Nephron progenitor cell (in vitro differentiated cells): ENCODE data around the gene CNFN.

Source experiments
- DNase-seq: peaks from one replicate; pipeline ENCODE4 v3.0.0; 2021
- H3K27ac Mint-ChIP-seq: 2 replicates; pipeline ENCODE4 v1.8.0; 2021; ENCODE audit warnings: mild to moderate bottlenecking, moderate library complexity, mixed read lengths
- H3K27me3 Mint-ChIP-seq: 2 replicates; pipeline ENCODE4 v1.8.0; 2021; ENCODE audit warnings: mild to moderate bottlenecking, low read depth, mixed read lengths; ENCODE audit not compliant: poor library complexity
- H3K36me3 Mint-ChIP-seq: 2 replicates; pipeline ENCODE4 v1.8.0; 2021; ENCODE audit warnings: low read depth, mixed read lengths
- H3K4me1 Mint-ChIP-seq: 2 replicates; pipeline ENCODE4 v1.8.0; 2021; ENCODE audit warnings: mixed read lengths
- H3K4me3 Mint-ChIP-seq: 2 replicates; pipeline ENCODE4 v1.8.0; 2021; ENCODE audit warnings: mild to moderate bottlenecking, moderate library complexity, mixed read lengths
- H3K9me3 Mint-ChIP-seq: 2 replicates; pipeline ENCODE4 v1.8.0; 2021; ENCODE audit warnings: mild to moderate bottlenecking, moderate library complexity, mixed read lengths
- TF ChIP-seq, protein P1 (sequence below): fragments of 200-600 bp; sonication (generic); IDR thresholded peaks from 2 replicates; pipeline ENCODE4 v1.5.0; 2021; ENCODE audit warnings: antibody characterized with exemption

The CNFN gene

DNA sequence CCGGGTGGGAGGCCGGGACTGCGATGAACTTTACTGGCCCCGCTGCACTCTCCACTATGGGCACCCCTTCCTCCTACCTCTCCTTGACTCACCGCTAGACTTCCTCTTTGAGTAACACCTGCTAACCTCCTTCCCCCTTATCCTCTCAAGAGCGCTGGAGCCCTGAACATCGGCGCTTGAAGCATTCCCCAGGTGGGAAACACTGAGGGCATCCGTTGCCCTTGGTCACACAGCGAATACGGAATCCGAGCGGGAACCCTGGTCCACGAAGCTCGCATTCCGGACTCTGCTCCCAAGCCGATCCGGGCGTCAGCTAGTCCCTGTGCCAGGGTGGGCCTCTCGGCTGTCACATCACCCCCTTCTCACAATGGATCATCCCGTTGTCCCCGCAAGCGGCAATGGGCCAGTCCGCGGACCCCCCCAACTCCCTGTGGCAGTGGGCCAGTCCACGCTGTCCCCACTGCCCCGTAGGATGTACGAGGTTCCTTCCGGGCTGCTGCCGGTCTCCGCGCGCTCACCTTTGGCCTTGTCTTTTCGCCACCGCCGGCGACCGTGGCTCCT is 32.9 kb upstream of the CNFN start:
- peak; percentile 72 for DNase-seq
- peaks cover 30% of the 10 kb centered on the region for H3K27me3 Mint-ChIP-seq
- peaks cover 4% of the 10 kb centered on the region for H3K9me3 Mint-ChIP-seq
- H3K27ac Mint-ChIP-seq: peak overlapping the region; percentile 89
- H3K36me3 Mint-ChIP-seq: peaks cover 13% of the 10 kb centered on the region
- TF ChIP-seq, protein P1, sequence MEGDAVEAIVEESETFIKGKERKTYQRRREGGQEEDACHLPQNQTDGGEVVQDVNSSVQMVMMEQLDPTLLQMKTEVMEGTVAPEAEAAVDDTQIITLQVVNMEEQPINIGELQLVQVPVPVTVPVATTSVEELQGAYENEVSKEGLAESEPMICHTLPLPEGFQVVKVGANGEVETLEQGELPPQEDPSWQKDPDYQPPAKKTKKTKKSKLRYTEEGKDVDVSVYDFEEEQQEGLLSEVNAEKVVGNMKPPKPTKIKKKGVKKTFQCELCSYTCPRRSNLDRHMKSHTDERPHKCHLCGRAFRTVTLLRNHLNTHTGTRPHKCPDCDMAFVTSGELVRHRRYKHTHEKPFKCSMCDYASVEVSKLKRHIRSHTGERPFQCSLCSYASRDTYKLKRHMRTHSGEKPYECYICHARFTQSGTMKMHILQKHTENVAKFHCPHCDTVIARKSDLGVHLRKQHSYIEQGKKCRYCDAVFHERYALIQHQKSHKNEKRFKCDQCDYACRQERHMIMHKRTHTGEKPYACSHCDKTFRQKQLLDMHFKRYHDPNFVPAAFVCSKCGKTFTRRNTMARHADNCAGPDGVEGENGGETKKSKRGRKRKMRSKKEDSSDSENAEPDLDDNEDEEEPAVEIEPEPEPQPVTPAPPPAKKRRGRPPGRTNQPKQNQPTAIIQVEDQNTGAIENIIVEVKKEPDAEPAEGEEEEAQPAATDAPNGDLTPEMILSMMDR: no peak
- H3K4me3 Mint-ChIP-seq: peak overlapping the region; percentile 88
- peaks cover 48% of the 10 kb centered on the region for H3K4me1 Mint-ChIP-seq

DNA sequence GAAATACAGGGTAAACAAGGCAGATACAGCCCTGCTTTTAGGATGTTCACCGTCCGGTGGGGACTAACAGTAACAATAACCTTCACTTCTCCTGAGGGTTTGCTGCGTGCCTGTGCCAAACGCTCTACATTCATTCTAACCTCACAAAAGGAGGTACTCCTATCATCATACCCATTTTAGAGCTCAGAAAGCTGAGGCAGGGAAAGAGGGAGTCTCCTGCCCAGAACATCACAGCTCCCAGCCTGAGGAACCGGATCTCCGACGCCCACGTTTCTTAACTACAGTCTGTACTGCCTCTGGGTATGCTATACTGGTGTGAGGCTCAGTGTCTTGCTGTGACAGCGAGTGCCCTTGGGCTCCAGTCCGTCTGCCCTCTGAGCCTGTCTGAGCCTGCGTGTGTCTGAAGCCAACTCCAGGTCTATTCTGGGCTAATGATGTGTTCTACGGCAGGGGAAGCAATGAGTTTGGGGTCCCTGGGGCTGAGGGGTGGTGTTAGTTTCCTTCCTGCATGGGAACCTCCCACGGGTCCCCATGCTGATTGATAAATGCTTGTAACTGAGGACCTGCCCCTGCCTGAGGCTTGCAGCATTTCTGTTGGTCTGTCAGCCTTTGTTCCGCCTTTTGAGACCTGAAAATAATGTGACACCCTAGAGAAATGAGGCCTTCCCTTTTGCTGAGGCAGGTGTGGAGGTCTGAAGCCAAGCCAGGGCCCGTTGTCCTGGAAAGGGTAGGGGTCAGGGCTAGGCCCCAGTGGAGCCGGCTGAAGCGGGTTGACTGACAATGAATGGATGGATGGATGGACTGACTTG is 32.2 kb upstream of the CNFN start:
- peak overlapping the region; percentile 88 for H3K4me3 Mint-ChIP-seq
- no peak for DNase-seq
- H3K9me3 Mint-ChIP-seq: peaks cover 4% of the 10 kb centered on the region
- H3K36me3 Mint-ChIP-seq: peaks cover 13% of the 10 kb centered on the region
- H3K27me3 Mint-ChIP-seq: peaks cover 30% of the 10 kb centered on the region
- peak overlapping the region; percentile 73 for H3K27ac Mint-ChIP-seq
- TF ChIP-seq, protein P1: no peak
- H3K4me1 Mint-ChIP-seq: peaks cover 45% of the 10 kb centered on the region

DNA sequence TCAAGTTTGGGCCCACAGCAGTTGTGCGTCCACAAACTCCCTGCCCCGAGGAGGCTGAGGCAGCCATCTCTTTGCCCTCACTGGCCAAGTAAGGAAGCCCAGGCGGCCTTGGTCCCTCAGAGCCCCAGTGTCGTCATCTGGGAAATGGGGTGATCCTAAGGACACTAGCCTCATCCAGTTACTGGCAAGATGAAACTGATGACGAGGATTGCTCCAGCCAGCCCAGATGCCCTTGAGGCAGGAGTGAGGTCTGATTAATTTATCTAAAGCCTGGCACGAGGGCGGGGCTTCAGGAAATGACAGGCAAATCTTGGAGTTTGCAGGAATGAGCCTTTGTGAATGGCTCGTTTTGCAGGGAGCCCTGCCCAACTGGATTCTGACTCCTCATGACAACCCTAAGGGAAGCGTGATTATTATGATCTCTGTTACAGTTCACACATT is 31.5 kb upstream of the CNFN start:
- H3K36me3 Mint-ChIP-seq: peaks cover 13% of the 10 kb centered on the region
- TF ChIP-seq, protein P1: no peak
- H3K9me3 Mint-ChIP-seq: peaks cover 4% of the 10 kb centered on the region
- no peak overlapping the region for H3K27ac Mint-ChIP-seq
- H3K4me3 Mint-ChIP-seq: peak overlapping the region; percentile 88
- peaks cover 38% of the 10 kb centered on the region for H3K4me1 Mint-ChIP-seq
- H3K27me3 Mint-ChIP-seq: peaks cover 29% of the 10 kb centered on the region
- no peak for DNase-seq

DNA sequence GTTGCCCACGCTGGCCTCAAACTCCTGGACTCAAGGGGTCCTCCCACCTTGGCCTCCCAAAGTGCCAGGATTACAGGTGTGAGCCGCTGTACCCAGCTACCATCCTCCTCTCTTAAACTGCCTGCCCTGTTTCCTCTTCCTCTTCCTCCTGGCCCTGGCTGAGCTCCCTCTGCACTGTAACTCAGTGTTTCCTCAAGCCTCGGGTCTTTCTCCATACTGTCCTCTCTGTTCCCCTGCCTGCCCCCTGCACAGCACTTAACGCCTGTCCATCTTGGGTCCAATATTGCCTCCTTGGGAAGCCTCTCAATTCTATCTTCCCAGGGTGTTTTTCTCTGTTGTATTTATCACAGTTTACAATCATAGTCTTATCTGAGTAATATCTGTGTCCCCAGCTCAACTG is 31.0 kb upstream of the CNFN start:
- Mint-ChIP-seq H3K27ac (peak overlapping the region; percentile 80), H3K4me1 (peaks cover 36% of the 10 kb centered on the region), H3K27me3 (peaks cover 23% of the 10 kb centered on the region), H3K9me3 (peaks cover 4% of the 10 kb centered on the region), H3K36me3 (peaks cover 18% of the 10 kb centered on the region), H3K4me3 (no peak overlapping the region)
- TF ChIP-seq, protein P1: no peak
- no peak for DNase-seq

DNA sequence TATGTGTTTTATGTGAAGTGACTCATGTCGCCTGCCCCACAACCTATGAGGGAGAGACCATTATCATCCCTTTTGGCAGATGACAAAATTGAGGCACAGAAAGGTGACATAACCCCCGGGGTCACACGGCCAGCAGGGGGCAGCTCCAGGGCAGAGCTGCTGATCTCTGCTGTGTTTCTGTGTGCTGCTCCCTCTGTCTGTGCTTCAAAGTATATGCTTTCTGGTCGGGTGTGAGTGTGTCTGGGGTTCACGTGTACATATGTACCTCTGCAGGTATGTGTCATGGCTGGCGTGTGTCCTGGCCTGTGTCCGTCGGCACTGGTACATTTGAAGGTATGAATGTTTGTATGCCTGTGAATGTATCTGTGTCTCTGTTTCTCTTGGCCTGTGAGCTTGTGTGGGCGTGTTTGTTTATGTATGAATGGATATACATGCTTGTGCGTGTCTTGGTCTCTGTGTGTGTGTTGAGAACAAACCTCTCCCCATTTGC is 30.0 kb upstream of the CNFN start:
- DNase-seq: peak; percentile 37
- Mint-ChIP-seq H3K4me1 (peaks cover 36% of the 10 kb centered on the region), H3K36me3 (peaks cover 27% of the 10 kb centered on the region), H3K4me3 (no peak overlapping the region), H3K9me3 (peaks cover 4% of the 10 kb centered on the region), H3K27me3 (peaks cover 18% of the 10 kb centered on the region), H3K27ac (no peak overlapping the region)
- TF ChIP-seq, protein P1: peak; percentile 47
